ENCODE data around the gene SOCS2. TPM values are rescaled to one million over a fixed set of nuclear protein-coding genes. Genes with fewer than 3 reads are reported as not detected.

Gene SOCS2
- total RNA-seq, 1 experiment from 2014 or later = 57.2 TPM

- no peak overlapping the region for H3K23ac ChIP-seq (ENCODE audit: insufficient read length, low read depth, low read length)
- no peak overlapping the region for H2BK15ac ChIP-seq (ENCODE audit: low read depth, low read length)
- no peak overlapping the region for H3K27ac ChIP-seq (ENCODE audit: insufficient read length, low read depth, low read length)
- H3T11ph ChIP-seq (ENCODE audit: low read length) = no peak overlapping the region
- H2BK120ac ChIP-seq (ENCODE audit: low read depth, low read length, poor library complexity, severe bottlenecking) = no peak overlapping the region
- H2BK12ac ChIP-seq (ENCODE audit: insufficient read length, low read depth, low read length) = no peak overlapping the region
- no peak overlapping the region for H3K9ac ChIP-seq (ENCODE audit: extremely low read depth, insufficient read length, low read length)
- no peaks in the 10 kb centered on the region for H3K79me1 ChIP-seq (ENCODE audit: insufficient read depth, low read depth, low read length, poor library complexity, severe bottlenecking)
- Mint-ChIP-seq H3K4me3 (no peak overlapping the region), H3K27me3 (ENCODE audit: low read depth) (no peaks in the 10 kb centered on the region), H3K27ac (no peak overlapping the region), H3K4me1 (peaks cover 28 to 35% of the 10 kb centered on the region in 2 experiments), H3K9me3 (peaks cover 3 to 4% of the 10 kb centered on the region in 2 experiments; a peak in 3 of 5 replicates), H3K36me3 (ENCODE audit: insufficient read depth in 1 of 3, low read depth in 3 of 3) (no peaks in the 10 kb centered on the region; a peak in 1 of 7 replicates)
- TF ChIP-seq, protein P1, sequence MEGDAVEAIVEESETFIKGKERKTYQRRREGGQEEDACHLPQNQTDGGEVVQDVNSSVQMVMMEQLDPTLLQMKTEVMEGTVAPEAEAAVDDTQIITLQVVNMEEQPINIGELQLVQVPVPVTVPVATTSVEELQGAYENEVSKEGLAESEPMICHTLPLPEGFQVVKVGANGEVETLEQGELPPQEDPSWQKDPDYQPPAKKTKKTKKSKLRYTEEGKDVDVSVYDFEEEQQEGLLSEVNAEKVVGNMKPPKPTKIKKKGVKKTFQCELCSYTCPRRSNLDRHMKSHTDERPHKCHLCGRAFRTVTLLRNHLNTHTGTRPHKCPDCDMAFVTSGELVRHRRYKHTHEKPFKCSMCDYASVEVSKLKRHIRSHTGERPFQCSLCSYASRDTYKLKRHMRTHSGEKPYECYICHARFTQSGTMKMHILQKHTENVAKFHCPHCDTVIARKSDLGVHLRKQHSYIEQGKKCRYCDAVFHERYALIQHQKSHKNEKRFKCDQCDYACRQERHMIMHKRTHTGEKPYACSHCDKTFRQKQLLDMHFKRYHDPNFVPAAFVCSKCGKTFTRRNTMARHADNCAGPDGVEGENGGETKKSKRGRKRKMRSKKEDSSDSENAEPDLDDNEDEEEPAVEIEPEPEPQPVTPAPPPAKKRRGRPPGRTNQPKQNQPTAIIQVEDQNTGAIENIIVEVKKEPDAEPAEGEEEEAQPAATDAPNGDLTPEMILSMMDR (conservative IDR thresholded peaks at IDR 0.05) = no peak
- H2BK5ac ChIP-seq (ENCODE audit: insufficient read length, low read length) = no peak overlapping the region
- H2AK5ac ChIP-seq (ENCODE audit: insufficient read length, low read length) = no peak overlapping the region
- H3K9me3 ChIP-seq (ENCODE audit: control insufficient read depth, low read depth, low read length) = no peaks in the 10 kb centered on the region
- no peak overlapping the region for H3K4me2 ChIP-seq (ENCODE audit: insufficient read depth, insufficient read length, low read length)
- H3K18ac ChIP-seq (ENCODE audit: insufficient read length, low read depth, low read length) = no peak overlapping the region
- no peak overlapping the region for H3K56ac ChIP-seq (ENCODE audit: insufficient read length, low read depth, low read length)
- no peak overlapping the region for H2BK20ac ChIP-seq (ENCODE audit: low read depth, low read length, poor library complexity, severe bottlenecking)
- no peak overlapping the region for H2AFZ ChIP-seq (ENCODE audit: low read length)
- H3K4ac ChIP-seq (ENCODE audit: low read depth, low read length) = no peak overlapping the region
- no peaks in the 10 kb centered on the region for H3K23me2 ChIP-seq (ENCODE audit: insufficient read length, low read depth, low read length, poor library complexity, severe bottlenecking)
- H4K20me1 ChIP-seq (ENCODE audit: control insufficient read depth, insufficient read depth, insufficient read length) = no peaks in the 10 kb centered on the region
- no CpG with 5 or more reads among the region's 4 CpGs for WGBS (ENCODE audit: extremely low coverage, insufficient read length, low lambda C conversion rate)
- DNase-seq = no peak
- no peak overlapping the region for H4K5ac ChIP-seq (ENCODE audit: insufficient read length, low read depth, low read length)
- H3K79me2 ChIP-seq (ENCODE audit: insufficient read depth, low read length) = no peaks in the 10 kb centered on the region
- no peaks in the 10 kb centered on the region for H3K27me3 ChIP-seq (ENCODE audit: insufficient read depth, low read length)
- no peaks in the 10 kb centered on the region; the same call in 1 of the 2 replicates for H3K4me1 ChIP-seq (ENCODE audit: insufficient read depth, low read length)
- no peak overlapping the region for H4K8ac ChIP-seq (replicated peaks; ENCODE audit: insufficient read length, low read depth, low read length)
- no peak overlapping the region for H3K14ac ChIP-seq (ENCODE audit: insufficient read depth, low read length)
- no peak overlapping the region for H4K91ac ChIP-seq (ENCODE audit: insufficient read length, low read depth, low read length)
Observed at GRCh38 chr12:93609281-93610192, 37.1 kb downstream of the SOCS2 start.

Measured in H9 (cell line).